Transverse colon (tissue), 4 donors: ENCODE results near the gene ADCY10.

ENCODE experiments used
- EP300 ChIP-seq: sonication (generic); formaldehyde crosslinking; IDR thresholded peaks from one replicate; pipeline ENCODE4 v1.6.1; 2017; ENCODE audit warnings: antibody characterized with exemption, low read depth
- POLR2A ChIP-seq: fragments of 450-650 bp; IDR thresholded peaks from one replicate; pipeline ENCODE4 v1.6.1; 2016; ENCODE audit warnings: antibody characterized with exemption, mild to moderate bottlenecking, moderate library complexity
- POLR2AphosphoS5 ChIP-seq, 3 donors: sonication (generic); formaldehyde crosslinking; IDR thresholded peaks; one replicate each; pipeline ENCODE4 v1.6.1; 2016; ENCODE audit warnings: antibody characterized with exemption in 3 of 3
- TF ChIP-seq, protein P1 (sequence below), 5 experiments: fragments of 200-600 bp in 3 of 5; fragments of 450-650 bp in 2 of 5; sonication (generic) in 3 of 5; IDR thresholded peaks; 1 replicate in 2 of 5; 2 replicates in 3 of 5; pipeline ENCODE4 v1.5.1; 2016 to 2017; ENCODE audit warnings: antibody characterized with exemption in 5 of 5, inconsistent platforms in 3 of 5, mild to moderate bottlenecking in 2 of 5, moderate library complexity in 1 of 5

DNA sequence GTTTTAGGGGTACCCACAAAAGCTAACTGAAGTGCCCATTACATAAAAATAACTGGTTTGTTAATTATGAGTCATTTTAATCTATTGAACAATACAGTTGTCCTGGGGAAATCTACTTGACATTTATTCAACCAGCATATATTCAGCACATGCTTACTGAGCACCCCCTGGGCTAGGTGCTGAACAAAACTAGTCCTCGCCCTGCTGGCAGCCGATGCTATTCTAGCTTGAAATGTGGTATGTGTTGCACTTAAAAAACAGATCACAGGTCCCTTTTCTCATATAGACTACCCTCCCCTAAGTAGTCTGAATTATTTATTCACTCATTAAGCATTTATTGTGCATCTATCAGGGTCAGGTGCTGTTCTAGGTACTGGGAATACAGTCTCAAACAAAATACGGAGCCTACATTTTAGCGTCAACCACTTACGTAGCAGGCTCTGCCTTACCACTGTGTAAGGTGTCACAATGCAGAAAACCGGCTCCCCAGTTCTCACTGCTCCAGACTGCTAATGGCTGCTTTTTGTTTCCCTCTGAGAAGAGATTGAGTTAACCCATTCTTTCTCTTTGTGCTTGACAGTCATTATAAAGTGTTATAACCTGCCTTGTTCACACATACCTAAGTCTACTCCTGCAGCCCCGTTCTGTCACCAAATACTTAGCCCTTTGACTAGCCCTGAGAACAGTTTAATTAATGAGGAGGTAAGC lies 57.1 kb downstream of the ADCY10 start:
- TF ChIP-seq POLR2AphosphoS5 (IDR thresholded peaks at IDR 0.05) (no peak), POLR2A (no peak), EP300 (no peak)
- TF ChIP-seq, protein P1, sequence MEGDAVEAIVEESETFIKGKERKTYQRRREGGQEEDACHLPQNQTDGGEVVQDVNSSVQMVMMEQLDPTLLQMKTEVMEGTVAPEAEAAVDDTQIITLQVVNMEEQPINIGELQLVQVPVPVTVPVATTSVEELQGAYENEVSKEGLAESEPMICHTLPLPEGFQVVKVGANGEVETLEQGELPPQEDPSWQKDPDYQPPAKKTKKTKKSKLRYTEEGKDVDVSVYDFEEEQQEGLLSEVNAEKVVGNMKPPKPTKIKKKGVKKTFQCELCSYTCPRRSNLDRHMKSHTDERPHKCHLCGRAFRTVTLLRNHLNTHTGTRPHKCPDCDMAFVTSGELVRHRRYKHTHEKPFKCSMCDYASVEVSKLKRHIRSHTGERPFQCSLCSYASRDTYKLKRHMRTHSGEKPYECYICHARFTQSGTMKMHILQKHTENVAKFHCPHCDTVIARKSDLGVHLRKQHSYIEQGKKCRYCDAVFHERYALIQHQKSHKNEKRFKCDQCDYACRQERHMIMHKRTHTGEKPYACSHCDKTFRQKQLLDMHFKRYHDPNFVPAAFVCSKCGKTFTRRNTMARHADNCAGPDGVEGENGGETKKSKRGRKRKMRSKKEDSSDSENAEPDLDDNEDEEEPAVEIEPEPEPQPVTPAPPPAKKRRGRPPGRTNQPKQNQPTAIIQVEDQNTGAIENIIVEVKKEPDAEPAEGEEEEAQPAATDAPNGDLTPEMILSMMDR (IDR thresholded peaks at IDR 0.05) = no peak
